H9 (cell line): ENCODE data around the gene DHRS9. TPM values are rescaled to one million over a fixed set of nuclear protein-coding genes. Genes with fewer than 3 reads are reported as not detected.

Experiments used
- DNase-seq: peaks from one replicate; pipeline ENCODE4 v3.0.0-alpha.2; 2017
- H2AFZ ChIP-seq: one replicate; pipeline ENCODE4 v1.6.1; 2013; ENCODE audit warnings: mild to moderate bottlenecking, low read length, control low read depth, moderate library complexity
- H2AK5ac ChIP-seq: 2 replicates; pipeline ENCODE4 v1.6.1; 2013; ENCODE audit warnings: low read length, control low read depth, mixed read lengths; ENCODE audit not compliant: insufficient read length
- H2BK120ac ChIP-seq: one replicate; pipeline ENCODE4 v1.6.1; 2013; ENCODE audit warnings: low read depth, mild to moderate bottlenecking, low read length, control low read depth, inconsistent platforms; ENCODE audit not compliant: poor library complexity, severe bottlenecking
- H2BK12ac ChIP-seq: 2 replicates; pipeline ENCODE4 v1.6.1; 2013; ENCODE audit warnings: low read length, control low read depth, mixed read lengths, low read depth; ENCODE audit not compliant: insufficient read length
- H2BK15ac ChIP-seq: 2 replicates; pipeline ENCODE4 v1.6.1; 2013; ENCODE audit warnings: low read depth, low read length, control low read depth
- H2BK20ac ChIP-seq: one replicate; pipeline ENCODE4 v1.6.1; 2013; ENCODE audit warnings: low read depth, mild to moderate bottlenecking, low read length, control low read depth, inconsistent platforms; ENCODE audit not compliant: poor library complexity, severe bottlenecking
- H2BK5ac ChIP-seq: 2 replicates; pipeline ENCODE4 v1.6.1; 2013; ENCODE audit warnings: low read length, control low read depth, mixed read lengths; ENCODE audit not compliant: insufficient read length
- H3K14ac ChIP-seq: 2 replicates; pipeline ENCODE4 v1.6.1; 2013; ENCODE audit warnings: low read length, control low read depth; ENCODE audit not compliant: insufficient read depth
- H3K18ac ChIP-seq: 2 replicates; pipeline ENCODE4 v1.6.1; 2013; ENCODE audit warnings: low read depth, mild to moderate bottlenecking, mixed read lengths, low read length, control low read depth; ENCODE audit not compliant: insufficient read length
- H3K23ac ChIP-seq: 2 replicates; pipeline ENCODE4 v1.6.1; 2013; ENCODE audit warnings: low read length, control low read depth, mixed read lengths, low read depth; ENCODE audit not compliant: insufficient read length
- H3K23me2 ChIP-seq: 2 replicates; pipeline ENCODE4 v1.6.1; 2013; ENCODE audit warnings: low read depth, mild to moderate bottlenecking, mixed read lengths, low read length, control low read depth; ENCODE audit not compliant: insufficient read length, poor library complexity, severe bottlenecking
- H3K27ac ChIP-seq: 2 replicates; pipeline ENCODE4 v1.5.1; 2013; ENCODE audit warnings: low read length, control low read depth, mixed read lengths, low read depth; ENCODE audit not compliant: insufficient read length
- H3K27me3 ChIP-seq: 2 replicates; pipeline ENCODE4 v1.6.1; 2013; ENCODE audit warnings: low read length, control low read depth, inconsistent platforms; ENCODE audit not compliant: insufficient read depth
- H3K4ac ChIP-seq: 2 replicates; pipeline ENCODE4 v1.6.1; 2013; ENCODE audit warnings: low read depth, mild to moderate bottlenecking, control low read depth, inconsistent platforms, low read length, moderate library complexity
- H3K4me1 ChIP-seq: 2 replicates; pipeline ENCODE4 v1.6.1; 2013; ENCODE audit warnings: low read length, control low read depth, inconsistent platforms; ENCODE audit not compliant: insufficient read depth
- H3K4me2 ChIP-seq: 2 replicates; pipeline ENCODE4 v1.6.1; 2013; ENCODE audit warnings: low read length, control low read depth, mixed read lengths; ENCODE audit not compliant: insufficient read length, insufficient read depth
- H3K56ac ChIP-seq: 2 replicates; pipeline ENCODE4 v1.6.1; 2013; ENCODE audit warnings: low read depth, mild to moderate bottlenecking, mixed read lengths, low read length, control low read depth; ENCODE audit not compliant: insufficient read length
- H3K79me1 ChIP-seq: 2 replicates; pipeline ENCODE4 v1.6.1; 2013; ENCODE audit warnings: low read depth, mild to moderate bottlenecking, moderate library complexity, low read length, control low read depth, inconsistent platforms; ENCODE audit not compliant: insufficient read depth, poor library complexity, severe bottlenecking
- H3K79me2 ChIP-seq: 2 replicates; pipeline ENCODE4 v1.6.1; 2013; ENCODE audit warnings: low read length, control low read depth, inconsistent platforms; ENCODE audit not compliant: insufficient read depth
- H3K9ac ChIP-seq: 2 replicates; pipeline ENCODE4 v1.6.1; 2013; ENCODE audit warnings: low read length, control low read depth, mixed read lengths; ENCODE audit not compliant: insufficient read length; ENCODE audit errors: extremely low read depth
- H3K9me3 ChIP-seq: one replicate; pipeline ENCODE4 v1.6.1; 2013; ENCODE audit warnings: low read depth, low read length, inconsistent platforms; ENCODE audit not compliant: control insufficient read depth
- H3T11ph ChIP-seq: one replicate; pipeline ENCODE4 v1.6.1; 2013; ENCODE audit warnings: mild to moderate bottlenecking, low read length, control low read depth, inconsistent platforms
- H4K20me1 ChIP-seq: one replicate; pipeline ENCODE4 v1.6.1; 2013; ENCODE audit not compliant: control insufficient read depth, insufficient read length, insufficient read depth
- H4K5ac ChIP-seq: 2 replicates; pipeline ENCODE4 v1.6.1; 2013; ENCODE audit warnings: low read depth, mild to moderate bottlenecking, mixed read lengths, low read length, control low read depth; ENCODE audit not compliant: insufficient read length
- H4K8ac ChIP-seq: replicated peaks from 2 replicates; pipeline ENCODE4 v1.6.1; 2013; ENCODE audit warnings: low read length, control low read depth, mixed read lengths, low read depth; ENCODE audit not compliant: insufficient read length
- H4K91ac ChIP-seq: 2 replicates; pipeline ENCODE4 v1.6.1; 2013; ENCODE audit warnings: low read depth, mild to moderate bottlenecking, moderate library complexity, mixed read lengths, low read length, control low read depth; ENCODE audit not compliant: insufficient read length
- H3K27ac Mint-ChIP-seq, 3 experiments: 2 replicates in 2 of 3; 3 replicates in 1 of 3; pipeline ENCODE4 v1.8.0; 2020 to 2021; ENCODE audit warnings: mixed read lengths in 3 of 3, mild to moderate bottlenecking in 1 of 3, moderate library complexity in 1 of 3
- H3K27me3 Mint-ChIP-seq: 2 replicates; pipeline ENCODE4 v1.8.0; 2021; ENCODE audit warnings: low read depth, mild to moderate bottlenecking, moderate library complexity, mixed read lengths
- H3K36me3 Mint-ChIP-seq, 3 experiments: 2 replicates in 2 of 3; 3 replicates in 1 of 3; pipeline ENCODE4 v1.8.0; 2020 to 2021; ENCODE audit warnings: low read depth in 3 of 3, mixed read lengths in 3 of 3; ENCODE audit not compliant: insufficient read depth in 1 of 3
- H3K4me1 Mint-ChIP-seq, 2 experiments: 2 replicates each; pipeline ENCODE4 v1.8.0; 2020; ENCODE audit warnings: mixed read lengths in 2 of 2
- H3K4me3 Mint-ChIP-seq, 2 experiments: 2 replicates in 1 of 2; 3 replicates in 1 of 2; pipeline ENCODE4 v1.8.0; 2020 to 2021; ENCODE audit warnings: mild to moderate bottlenecking in 2 of 2, mixed read lengths in 2 of 2, moderate library complexity in 1 of 2
- H3K9me3 Mint-ChIP-seq, 2 experiments: 2 replicates in 1 of 2; 3 replicates in 1 of 2; pipeline ENCODE4 v1.8.0; 2020; ENCODE audit warnings: mild to moderate bottlenecking in 2 of 2, mixed read lengths in 2 of 2, moderate library complexity in 1 of 2
- CTCF ChIP-seq: fragments of 200-600 bp; sonication (generic); conservative IDR thresholded peaks from 3 replicates; pipeline ENCODE4 v1.8.0; 2021; ENCODE audit warnings: antibody characterized with exemption, mild to moderate bottlenecking
- WGBS: extraction: QIAGEN DNeasy Blood & Tissue Kit; methylation state at CpG from one replicate; pipeline ENCODE4 v1.1.7; 2013; ENCODE audit warnings: missing lambda C conversion rate, low lambda C conversion rate, mixed read lengths; ENCODE audit not compliant: insufficient read length; ENCODE audit errors: extremely low coverage; 5-methylcytosine and 5-hydroxymethylcytosine counted together
- total RNA-seq: library from RNA; stranded (reverse); gene quantifications from 2 replicates; pipeline ENCODE4 v1.2.1, GENCODE V29; 2021

DHRS9 gene
- total RNA-seq, 1 experiment from 2014 or later: not detected

- H3K79me2 ChIP-seq: no peaks in the 10 kb centered on the region
- no peak overlapping the region for H4K5ac ChIP-seq
- no peak overlapping the region for H3K4me2 ChIP-seq
- no peak overlapping the region for H3K18ac ChIP-seq
- H2BK5ac ChIP-seq: no peak overlapping the region
- H3K27ac ChIP-seq: no peak overlapping the region
- TF ChIP-seq CTCF: no peak
- no peaks in the 10 kb centered on the region for H3K23me2 ChIP-seq
- Mint-ChIP-seq H3K36me3 (peaks cover 0 to 1% (median 0%) of the 10 kb centered on the region in 3 experiments; a peak in 1 of 7 replicates), H3K27me3 (peaks cover 5% of the 10 kb centered on the region), H3K4me3 (no peak overlapping the region), H3K27ac (no peak overlapping the region), H3K4me1 (peaks cover 8 to 11% of the 10 kb centered on the region in 2 experiments), H3K9me3 (no peaks in the 10 kb centered on the region)
- H3K56ac ChIP-seq: no peak overlapping the region
- no CpG with 5 or more reads among the region's 2 CpGs for WGBS
- H2BK15ac ChIP-seq: no peak overlapping the region
- no peak overlapping the region for H4K91ac ChIP-seq
- H3K14ac ChIP-seq: no peak overlapping the region
- no peaks in the 10 kb centered on the region for H4K20me1 ChIP-seq
- H3K4me1 ChIP-seq: no peaks in the 10 kb centered on the region
- no peak overlapping the region for H2BK20ac ChIP-seq
- H2BK12ac ChIP-seq: no peak overlapping the region
- no peak overlapping the region for H3K9ac ChIP-seq
- no peak overlapping the region for H2BK120ac ChIP-seq
- no peaks in the 10 kb centered on the region for H3K27me3 ChIP-seq
- no peak for DNase-seq
- H2AK5ac ChIP-seq: no peak overlapping the region
- H3K9me3 ChIP-seq: no peaks in the 10 kb centered on the region
- no peak overlapping the region for H2AFZ ChIP-seq
- H3K23ac ChIP-seq: no peak overlapping the region
- H3T11ph ChIP-seq: no peak overlapping the region
- H3K4ac ChIP-seq: no peak overlapping the region
- H3K79me1 ChIP-seq: no peaks in the 10 kb centered on the region
- H4K8ac ChIP-seq: no peak overlapping the region
Observed at GRCh38 chr2:169118060-169118459, 48.7 kb downstream of the DHRS9 start.
